ENCODE results near the gene MATN1.
A peak's percentile ranks its signal among the peaks of the same experiment; 100 is the strongest.

Gene MATN1

GRCh38 chr1:30704765-30705509, 18.4 kb downstream of the MATN1 start:
- no peak for TF ChIP-seq CTCF (conservative IDR thresholded peaks at IDR 0.05; ENCODE audit: control insufficient read depth, insufficient read depth, low read depth, low read length)
- no peak for DNase-seq (ENCODE audit: low read depth)
- no peak overlapping the region for H3K4me3 ChIP-seq (ENCODE audit: control insufficient read depth, low read depth, low read length)

GRCh38 chr1:30704271-30704670, 19.1 kb downstream of the MATN1 start:
- DNase-seq (ENCODE audit: low read depth): peak; percentile 47
- TF ChIP-seq CTCF (conservative IDR thresholded peaks at IDR 0.05; ENCODE audit: control insufficient read depth, insufficient read depth, low read depth, low read length): no peak
- no peak overlapping the region for H3K4me3 ChIP-seq (ENCODE audit: control insufficient read depth, low read depth, low read length)

- no peak overlapping the region for H3K4me3 ChIP-seq (ENCODE audit: control insufficient read depth, low read depth, low read length)
- no peak for TF ChIP-seq CTCF (conservative IDR thresholded peaks at IDR 0.05; ENCODE audit: control insufficient read depth, insufficient read depth, low read depth, low read length)
Observed at GRCh38 chr1:30702823-30703222, 20.6 kb downstream of the MATN1 start.

GRCh38 chr1:30701258-30701633, 22.1 kb downstream of the MATN1 start:
- TF ChIP-seq CTCF (conservative IDR thresholded peaks at IDR 0.05; ENCODE audit: control insufficient read depth, insufficient read depth, low read depth, low read length): no peak
- H3K4me3 ChIP-seq (ENCODE audit: control insufficient read depth, low read depth, low read length): no peak overlapping the region
- no peak for DNase-seq (ENCODE audit: low read depth)

More at GRCh38 chr1:30702823-30703222, 20.6 kb downstream of the MATN1 start:
- DNase-seq (ENCODE audit: low read depth): no peak

GRCh38 chr1:30700528-30701257, 22.7 kb downstream of the MATN1 start:
- TF ChIP-seq CTCF (conservative IDR thresholded peaks at IDR 0.05; ENCODE audit: control insufficient read depth, insufficient read depth, low read depth, low read length): no peak
- H3K4me3 ChIP-seq (ENCODE audit: control insufficient read depth, low read depth, low read length): no peak overlapping the region
- peak; percentile 89 for DNase-seq (ENCODE audit: low read depth)

- DNase-seq (ENCODE audit: low read depth): no peak
- TF ChIP-seq CTCF (conservative IDR thresholded peaks at IDR 0.05; ENCODE audit: control insufficient read depth, insufficient read depth, low read depth, low read length): no peak
- H3K4me3 ChIP-seq (ENCODE audit: control insufficient read depth, low read depth, low read length): no peak overlapping the region
Observed at GRCh38 chr1:30699762-30700161, 23.6 kb downstream of the MATN1 start.

Data from fibroblast of mammary gland (primary cell).